ENCODE measurements around the gene TOR4A. TPM values are rescaled to one million over a fixed set of nuclear protein-coding genes. Genes with fewer than 3 reads are reported as not detected.

TOR4A gene
- total RNA-seq, 1 donor from 2014 or later: 1.9 TPM

GRCh38 chr9:137294681-137295237 lies 17.2 kb downstream of the TOR4A start:
- Mint-ChIP-seq H3K4me1 (ENCODE audit: unreplicated experiment) (peaks cover 8% of the 10 kb centered on the region), H3K27me3 (ENCODE audit: unreplicated experiment) (peaks cover 7% of the 10 kb centered on the region), H3K27ac (ENCODE audit: unreplicated experiment) (no peak overlapping the region), H3K4me3 (ENCODE audit: unreplicated experiment) (peak overlapping the region; percentile 10), H3K36me3 (ENCODE audit: unreplicated experiment) (no peaks in the 10 kb centered on the region), H3K9me3 (ENCODE audit: unreplicated experiment) (no peaks in the 10 kb centered on the region)
- DNase-seq (ENCODE audit: extremely low spot score, unreplicated experiment): no peak
- TF ChIP-seq, protein P1, sequence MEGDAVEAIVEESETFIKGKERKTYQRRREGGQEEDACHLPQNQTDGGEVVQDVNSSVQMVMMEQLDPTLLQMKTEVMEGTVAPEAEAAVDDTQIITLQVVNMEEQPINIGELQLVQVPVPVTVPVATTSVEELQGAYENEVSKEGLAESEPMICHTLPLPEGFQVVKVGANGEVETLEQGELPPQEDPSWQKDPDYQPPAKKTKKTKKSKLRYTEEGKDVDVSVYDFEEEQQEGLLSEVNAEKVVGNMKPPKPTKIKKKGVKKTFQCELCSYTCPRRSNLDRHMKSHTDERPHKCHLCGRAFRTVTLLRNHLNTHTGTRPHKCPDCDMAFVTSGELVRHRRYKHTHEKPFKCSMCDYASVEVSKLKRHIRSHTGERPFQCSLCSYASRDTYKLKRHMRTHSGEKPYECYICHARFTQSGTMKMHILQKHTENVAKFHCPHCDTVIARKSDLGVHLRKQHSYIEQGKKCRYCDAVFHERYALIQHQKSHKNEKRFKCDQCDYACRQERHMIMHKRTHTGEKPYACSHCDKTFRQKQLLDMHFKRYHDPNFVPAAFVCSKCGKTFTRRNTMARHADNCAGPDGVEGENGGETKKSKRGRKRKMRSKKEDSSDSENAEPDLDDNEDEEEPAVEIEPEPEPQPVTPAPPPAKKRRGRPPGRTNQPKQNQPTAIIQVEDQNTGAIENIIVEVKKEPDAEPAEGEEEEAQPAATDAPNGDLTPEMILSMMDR (IDR thresholded peaks at IDR 0.05): peak; percentile 36

- H3K4me3 Mint-ChIP-seq (ENCODE audit: unreplicated experiment): no peak overlapping the region
- TF ChIP-seq, protein P1 (IDR thresholded peaks at IDR 0.05): peak; percentile 65
- no peak for DNase-seq (ENCODE audit: extremely low spot score, unreplicated experiment)
- H3K36me3 Mint-ChIP-seq (ENCODE audit: unreplicated experiment): no peaks in the 10 kb centered on the region
- peaks cover 11% of the 10 kb centered on the region for H3K4me1 Mint-ChIP-seq (ENCODE audit: unreplicated experiment)
- H3K27me3 Mint-ChIP-seq (ENCODE audit: unreplicated experiment): peaks cover 10% of the 10 kb centered on the region
- H3K27ac Mint-ChIP-seq (ENCODE audit: unreplicated experiment): no peak overlapping the region
- no peaks in the 10 kb centered on the region for H3K9me3 Mint-ChIP-seq (ENCODE audit: unreplicated experiment)
Measured at GRCh38 chr9:137295238-137295811, 17.8 kb downstream of the TOR4A start.

GRCh38 chr9:137295849-137296669 lies 18.5 kb downstream of the TOR4A start:
- Mint-ChIP-seq H3K36me3 (ENCODE audit: unreplicated experiment) (no peaks in the 10 kb centered on the region), H3K4me1 (ENCODE audit: unreplicated experiment) (peaks cover 15% of the 10 kb centered on the region), H3K27me3 (ENCODE audit: unreplicated experiment) (peaks cover 13% of the 10 kb centered on the region), H3K27ac (ENCODE audit: unreplicated experiment) (no peak overlapping the region), H3K9me3 (ENCODE audit: unreplicated experiment) (no peaks in the 10 kb centered on the region), H3K4me3 (ENCODE audit: unreplicated experiment) (peak overlapping the region; percentile 69)
- no peak for DNase-seq (ENCODE audit: extremely low spot score, unreplicated experiment)
- TF ChIP-seq, protein P1 (IDR thresholded peaks at IDR 0.05): no peak

DNA sequence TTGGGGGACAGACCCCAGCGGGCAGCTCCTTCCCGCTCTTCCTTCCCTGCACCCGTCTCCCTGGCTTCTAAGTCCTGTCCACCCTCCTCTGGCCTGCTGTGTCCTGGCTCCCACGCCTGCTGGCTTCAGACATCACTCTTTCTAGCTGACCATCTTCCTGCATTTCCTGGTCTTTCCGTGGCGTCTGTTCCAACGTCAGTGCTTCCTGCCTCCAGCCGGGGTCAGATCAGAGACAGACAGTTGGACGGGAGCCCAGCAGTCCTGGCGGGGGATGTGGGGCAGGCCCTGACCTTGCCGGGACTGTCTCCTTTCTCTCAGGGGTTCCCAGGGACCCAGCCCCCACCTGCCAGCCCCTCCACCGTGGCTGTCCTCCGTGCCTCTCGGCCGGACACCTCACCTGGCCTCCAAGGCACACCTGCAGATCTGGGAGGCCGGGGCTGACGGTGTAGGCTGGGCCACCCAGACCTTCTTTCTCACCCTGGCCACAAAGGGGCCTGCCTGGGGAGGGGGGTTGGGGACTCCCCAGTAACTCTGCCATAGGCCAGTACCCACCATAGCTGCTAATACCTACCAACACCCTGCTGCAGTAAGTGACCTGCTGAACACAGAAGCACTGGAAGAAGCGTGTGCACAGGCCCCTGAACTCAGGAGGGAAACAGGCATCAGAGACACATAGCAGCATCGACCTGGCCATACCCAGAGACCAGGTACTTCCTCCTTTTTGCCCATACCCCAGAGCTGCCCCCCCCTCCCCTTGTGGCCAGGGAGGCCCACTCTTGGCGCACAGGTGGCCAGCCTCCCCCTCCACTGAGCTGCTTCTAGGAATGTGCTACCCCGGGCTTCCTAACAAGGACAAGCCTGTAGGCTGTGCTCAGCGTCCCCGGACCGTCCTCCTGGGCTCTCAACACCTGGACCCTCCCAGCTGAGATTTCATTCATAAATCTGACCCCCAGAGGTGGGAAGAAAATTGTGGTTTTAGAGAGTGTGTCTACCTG lies 19.4 kb downstream of the TOR4A start:
- Mint-ChIP-seq H3K27ac (ENCODE audit: unreplicated experiment) (peak overlapping the region; percentile 29), H3K4me3 (ENCODE audit: unreplicated experiment) (peak overlapping the region; percentile 69), H3K4me1 (ENCODE audit: unreplicated experiment) (peaks cover 18% of the 10 kb centered on the region), H3K27me3 (ENCODE audit: unreplicated experiment) (peaks cover 13% of the 10 kb centered on the region), H3K9me3 (ENCODE audit: unreplicated experiment) (no peaks in the 10 kb centered on the region), H3K36me3 (ENCODE audit: unreplicated experiment) (no peaks in the 10 kb centered on the region)
- no peak for DNase-seq (ENCODE audit: extremely low spot score, unreplicated experiment)
- TF ChIP-seq, protein P1 (IDR thresholded peaks at IDR 0.05): no peak

All from osteocyte (in vitro differentiated cells).